ENCODE measurements around the gene ZNF280A. TPM values are rescaled to one million over a fixed set of nuclear protein-coding genes. Genes with fewer than 3 reads are reported as not detected.
"Not testable (repeated sequence)": the region's sequence is repeated elsewhere in the genome, so short reads cannot be mapped to it uniquely, and the experiment has no call there.

Gene ZNF280A
- total RNA-seq, 2 donors from 2014 or later, result not detected

DNA sequence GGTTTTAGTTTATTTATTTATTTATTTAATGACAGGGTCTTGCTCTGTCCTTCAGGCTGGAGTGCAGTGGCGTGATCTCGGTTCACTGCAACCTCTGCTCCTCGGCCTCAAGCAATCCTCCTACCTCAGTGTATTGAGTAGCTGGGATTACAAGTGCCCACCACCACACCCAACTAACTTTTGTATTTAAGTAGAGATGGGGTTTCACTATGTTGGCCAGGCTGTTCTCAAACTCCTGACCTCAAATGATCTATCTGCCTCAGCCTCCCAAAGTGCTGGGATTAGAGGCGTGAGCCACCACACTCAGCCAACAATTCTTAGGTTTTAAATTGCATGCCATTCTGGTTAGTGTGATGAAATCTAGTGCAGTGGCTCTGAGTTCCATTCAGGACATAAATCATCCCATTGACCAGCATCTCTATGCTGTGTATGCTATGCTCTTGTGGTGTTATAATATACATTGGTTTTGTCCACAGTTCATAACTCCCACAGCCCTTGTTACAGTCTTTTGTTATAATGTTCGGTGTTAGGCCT, 40.0 kb downstream of the ZNF280A start:
- DNase-seq (ENCODE audit: low spot score), result no peak
- intact Hi-C loops (cut with DNase I), result no loop called here

DNA sequence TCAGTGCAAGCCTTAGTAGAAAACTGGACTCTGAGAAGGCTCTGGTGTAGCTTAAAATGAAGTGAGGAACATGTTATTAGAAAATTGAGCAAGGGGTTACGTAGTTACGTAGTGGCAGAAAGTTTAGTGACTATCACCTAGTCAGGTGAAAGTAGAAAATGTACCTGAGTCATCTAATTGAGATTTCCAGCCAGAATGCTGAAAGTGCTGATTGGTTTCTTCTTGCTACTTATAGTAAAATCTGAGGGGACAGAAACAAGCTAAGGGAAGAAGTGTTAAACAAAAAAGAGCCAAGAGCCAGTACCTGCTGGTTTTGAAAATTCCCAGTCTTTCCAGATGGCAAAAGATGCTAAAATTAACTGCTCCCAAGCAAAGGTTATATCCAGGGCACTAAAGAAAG, 41.0 kb downstream of the ZNF280A start:
- no peak for DNase-seq (ENCODE audit: low spot score)
- intact Hi-C loops (cut with DNase I), result no loop called here

DNA sequence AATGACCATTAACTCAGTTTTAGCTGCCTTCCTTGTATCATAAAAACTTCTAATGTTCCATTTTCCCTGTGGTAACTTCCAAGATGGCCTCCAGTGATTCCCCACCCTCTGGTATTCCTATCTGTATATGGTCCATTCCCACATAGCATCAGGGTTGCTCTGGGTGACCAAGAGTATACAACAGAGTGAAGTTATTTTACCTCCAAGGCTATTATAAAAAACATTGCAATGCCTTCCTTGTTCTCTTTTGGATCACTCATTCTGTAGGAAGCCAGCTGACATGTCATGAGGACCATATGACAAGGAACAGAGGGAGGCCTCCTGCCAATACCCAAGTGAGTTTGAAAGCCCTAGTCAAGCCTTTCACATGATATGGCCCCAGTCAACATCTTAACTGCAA, 41.6 kb downstream of the ZNF280A start:
- DNase-seq (ENCODE audit: low spot score), result no peak
- intact Hi-C loops (cut with DNase I), result no loop called here

DNA sequence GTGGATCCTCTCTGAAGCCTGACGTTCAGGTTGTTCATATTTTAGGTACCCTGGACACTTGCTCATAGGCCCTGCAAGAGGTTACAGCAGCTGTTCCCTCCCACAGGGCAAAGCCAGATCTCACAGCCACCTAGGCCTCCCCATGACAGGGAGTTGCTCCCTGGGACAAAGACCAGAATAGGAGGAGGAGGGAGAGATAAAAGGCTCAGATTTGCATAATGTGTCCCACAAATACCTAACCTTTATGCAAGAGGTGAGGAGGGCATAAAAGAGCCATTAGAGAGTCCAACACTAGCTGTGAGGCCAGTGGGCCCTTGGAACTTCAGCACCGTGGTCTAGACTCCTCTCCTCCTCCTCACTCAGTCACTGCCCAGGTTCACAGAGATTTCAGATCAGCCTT, 45.3 kb downstream of the ZNF280A start:
- DNase-seq (ENCODE audit: low spot score), result no peak
- intact Hi-C loops (cut with DNase I), result no loop called here

DNA sequence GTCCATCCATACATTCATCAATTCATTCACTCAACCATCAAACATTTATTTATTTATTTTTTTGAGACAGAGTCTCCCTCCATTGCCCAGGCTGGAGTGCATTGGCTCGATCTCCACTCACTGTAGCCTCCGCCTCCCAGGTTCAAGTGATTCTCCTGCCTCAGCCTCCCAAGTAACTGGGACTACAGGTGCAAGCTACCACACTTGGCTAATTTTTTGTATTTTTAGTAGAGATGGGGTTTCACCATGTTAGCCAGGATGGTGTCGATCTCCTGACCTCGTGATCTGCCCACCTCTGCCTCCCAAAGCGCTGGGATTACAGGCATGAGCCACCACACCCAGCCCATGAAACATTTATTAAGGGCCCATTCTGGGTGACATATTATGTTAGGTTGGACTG, 49.0 kb downstream of the ZNF280A start:
- DNase-seq (ENCODE audit: low spot score); intact Hi-C loops (cut with DNase I): not testable (repeated sequence)

DNA sequence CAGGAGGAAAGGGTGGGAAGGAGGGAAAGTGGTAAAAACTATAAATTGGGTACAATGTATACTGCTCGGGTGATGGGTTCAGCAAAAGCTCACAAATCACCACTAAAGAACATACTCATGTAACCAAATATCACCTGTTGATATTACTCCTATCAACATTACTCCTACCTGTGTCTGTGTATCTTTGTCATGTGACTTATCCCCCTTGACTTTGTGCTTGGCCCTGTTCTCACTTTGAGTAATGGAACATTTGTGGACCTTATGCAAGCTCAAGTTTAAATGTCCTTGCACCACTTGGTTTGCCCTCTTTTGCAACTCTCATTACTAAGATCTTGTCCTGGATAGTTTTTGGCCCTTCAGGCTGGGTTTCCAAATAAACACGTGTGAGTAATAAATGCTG, 50.5 kb downstream of the ZNF280A start:
- DNase-seq (ENCODE audit: low spot score), result no peak
- intact Hi-C loops (cut with DNase I), result no loop called here

DNA sequence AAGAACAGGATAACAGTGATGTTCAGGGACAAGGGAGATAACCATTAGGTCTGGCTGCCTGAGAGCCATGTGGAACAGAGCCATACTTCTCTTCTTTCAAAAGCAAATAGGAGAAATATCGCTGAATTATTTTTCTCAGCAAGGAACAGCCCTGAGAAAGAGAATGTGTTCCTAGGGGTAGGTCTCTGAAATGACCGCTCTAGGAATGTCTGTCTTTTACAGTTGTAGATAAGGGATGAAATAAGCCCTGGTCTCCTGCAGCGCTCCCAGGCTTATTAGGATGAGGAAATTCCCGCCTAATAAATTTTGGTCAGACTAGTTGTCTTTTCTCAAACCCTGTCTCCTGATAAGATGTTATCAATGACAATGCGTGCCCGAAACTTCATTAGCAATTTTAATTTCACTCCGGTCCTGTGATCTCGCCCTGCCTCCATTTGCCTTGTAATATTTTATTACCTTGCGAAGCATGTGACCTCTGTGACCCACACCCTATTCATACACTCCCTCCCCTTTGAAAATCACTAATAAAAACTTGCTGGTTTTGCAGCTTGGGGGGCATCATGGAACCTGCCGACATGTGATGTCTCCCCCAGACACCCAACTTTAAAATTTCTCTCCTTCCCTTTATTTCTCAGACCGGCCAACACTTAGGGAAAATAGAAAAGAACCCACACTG, 51.1 kb downstream of the ZNF280A start:
- DNase-seq (ENCODE audit: low spot score); intact Hi-C loops (cut with DNase I): not testable (repeated sequence)

DNA sequence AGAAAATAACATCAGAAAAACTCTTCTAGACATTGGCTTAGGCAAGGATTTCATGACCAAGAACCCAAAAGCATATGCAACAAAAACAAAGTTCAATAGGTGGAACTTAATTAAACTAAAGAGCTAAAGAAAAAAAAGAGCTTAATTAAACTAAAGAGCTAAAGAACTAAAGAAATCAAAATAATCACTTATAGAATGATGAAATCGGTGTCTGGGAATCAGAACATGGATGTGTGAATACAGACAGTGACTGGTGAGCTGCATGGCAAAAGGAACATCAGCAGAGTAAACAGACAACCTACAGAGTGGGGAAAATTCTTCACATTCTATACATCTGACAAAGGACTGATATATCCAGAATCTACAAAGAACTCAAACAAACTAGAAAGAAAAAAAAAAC, 53.0 kb downstream of the ZNF280A start:
- DNase-seq (ENCODE audit: low spot score), result no peak
- intact Hi-C loops (cut with DNase I), result no loop called here

DNA sequence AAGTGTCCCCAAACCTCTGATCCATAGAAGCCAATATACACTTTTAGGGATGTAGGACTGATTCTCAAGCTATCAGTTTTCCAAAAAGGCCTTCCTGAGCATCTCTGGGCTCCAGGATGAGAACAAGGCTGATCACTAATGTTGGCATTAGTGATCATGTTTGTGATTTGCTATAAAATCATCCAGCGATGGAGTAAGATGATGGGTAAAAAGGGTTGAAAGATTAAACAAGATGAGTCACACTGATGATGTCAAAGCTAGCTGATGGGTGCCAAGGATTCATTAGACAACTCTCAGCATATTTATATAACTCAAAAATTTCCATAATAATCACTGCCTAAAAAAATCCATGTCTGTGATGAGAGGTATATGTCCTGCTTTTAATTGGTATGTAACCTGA, 54.3 kb downstream of the ZNF280A start:
- intact Hi-C loops (cut with DNase I), result no loop called here
- DNase-seq (ENCODE audit: low spot score), result no peak

DNA sequence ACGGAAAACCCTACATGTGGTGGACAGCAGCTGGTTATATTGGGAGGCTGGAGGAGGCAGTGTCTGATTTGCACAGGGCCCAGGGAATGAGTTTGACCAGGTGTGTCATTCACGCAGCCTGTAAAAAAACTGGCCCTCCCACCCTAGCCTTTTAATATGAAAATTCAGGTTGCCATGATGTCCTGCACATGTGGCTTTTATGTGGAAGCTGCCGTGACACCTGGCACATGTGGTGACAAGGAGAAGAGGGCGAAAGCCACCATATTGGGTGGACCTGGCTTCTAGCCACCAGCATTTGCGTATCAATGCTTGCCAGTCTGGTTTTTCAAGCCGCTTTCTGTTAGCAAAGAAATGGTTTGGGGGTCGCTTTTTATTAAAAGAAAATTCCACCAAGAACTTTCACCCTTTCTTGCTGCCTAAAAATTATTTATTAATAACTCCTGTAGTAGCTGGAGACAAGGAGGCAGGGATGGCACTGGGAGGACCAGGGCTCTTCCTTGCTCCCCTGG, 54.9 kb downstream of the ZNF280A start:
- intact Hi-C loops (cut with DNase I), result no loop called here

DNA sequence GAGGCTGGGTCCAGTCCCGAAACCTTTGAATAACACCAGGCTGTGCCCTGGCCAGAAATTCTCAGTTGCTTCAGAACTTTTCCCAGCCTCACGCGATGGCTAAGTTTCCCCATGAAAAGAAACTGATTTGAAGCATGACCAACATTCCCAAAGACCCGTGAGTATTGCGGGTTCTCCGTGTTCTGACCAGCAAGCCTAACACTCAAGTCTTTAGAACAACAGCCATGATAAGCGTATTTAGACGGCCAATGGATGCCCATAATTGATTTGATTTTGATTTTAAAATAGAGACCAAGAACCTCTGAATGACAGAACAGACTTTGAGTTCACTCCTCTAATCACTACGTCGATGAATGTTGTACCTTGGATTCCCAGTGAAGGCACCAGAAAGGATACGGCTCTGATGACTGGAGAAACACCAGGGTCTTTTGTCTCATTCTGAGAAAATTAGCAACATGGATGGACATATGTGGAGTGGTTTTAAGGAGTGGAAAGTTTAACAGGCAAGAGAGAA, 55.5 kb downstream of the ZNF280A start:
- no peak for DNase-seq (ENCODE audit: low spot score)
- intact Hi-C loops (cut with DNase I), result no loop called here

More for the DNA sequence above, 54.9 kb downstream of the ZNF280A start:
- no peak for DNase-seq (ENCODE audit: low spot score)

DNA sequence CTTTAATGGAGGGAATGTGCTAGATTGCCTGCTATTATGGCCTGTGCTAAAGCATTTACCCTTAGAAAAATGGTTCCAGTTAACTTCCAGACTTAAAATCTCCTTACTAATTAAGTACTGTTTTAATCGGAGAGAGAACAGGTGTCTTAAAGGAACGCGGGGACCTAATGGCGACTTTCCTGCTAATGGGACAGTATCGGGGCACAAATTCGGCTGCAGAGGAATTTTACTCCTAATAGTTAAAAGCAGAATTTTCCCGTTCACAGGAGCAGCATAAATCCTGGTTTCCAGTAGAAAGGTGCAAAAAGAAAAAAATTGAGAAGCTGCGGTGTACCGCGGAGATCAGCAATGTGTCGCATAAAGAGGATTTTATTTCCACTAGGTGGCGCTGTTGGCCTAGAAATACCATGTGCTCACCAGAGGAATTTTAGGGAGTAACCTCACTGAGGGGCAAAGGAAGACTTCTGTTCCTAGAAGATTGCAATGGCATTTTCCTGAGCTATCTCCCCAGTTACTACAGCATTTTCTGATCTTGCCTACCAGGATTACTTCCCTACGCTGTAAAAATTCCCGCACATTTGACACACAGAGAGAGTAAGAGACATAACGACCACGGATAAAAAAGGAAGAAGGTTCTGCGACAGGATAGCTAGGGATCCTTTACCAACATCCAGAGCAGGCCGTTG, 56.1 kb downstream of the ZNF280A start:
- intact Hi-C loops (cut with DNase I), result no loop called here

More for the DNA sequence above, 56.1 kb downstream of the ZNF280A start:
- DNase-seq (ENCODE audit: low spot score), result no peak

Other genes with a start within 250 kb of the ZNF280A start
- gene ZNF280B, start 11.5 kb downstream of the ZNF280A start, total RNA-seq, result under 1 TPM; 0.46 to 0.81 TPM
- not detected for gene PRAME, start 39.0 kb upstream of the ZNF280A start, total RNA-seq
- not detected for gene GGTLC2, start 124.3 kb upstream of the ZNF280A start, total RNA-seq

Data from posterior vena cava (tissue), 2 donors.